ENCODE data around the gene LY86. TPM values are rescaled to one million over a fixed set of nuclear protein-coding genes. Genes with fewer than 3 reads are reported as not detected.

The LY86 gene
- total and polyA plus RNA-seq, 2 donors (not counting 3 experiments of a cell fraction or from before 2014, with no cell fraction given), result not detected

- ChIA-PET POLR2A (no interaction called here), CTCF (no interaction called here)
- DNase-seq (ENCODE audit: low read depth, low spot score) (no peak), FAIRE-seq (no peak)
- Histone ChIP-seq H3K4me1 (ENCODE audit: control insufficient read depth, extremely low read depth, insufficient read depth, low read length) (peaks cover 18% of the 10 kb centered on the region), H3K9me1 (replicated peaks; ENCODE audit: control insufficient read depth, extremely low read depth, insufficient read depth, low read length) (no peaks in the 10 kb centered on the region), H3K27me3 (ENCODE audit: control insufficient read depth in 2 of 2, insufficient read depth in 2 of 2, low read length in 2 of 2) (no peaks in the 10 kb centered on the region), H4K20me1 (replicated peaks; ENCODE audit: control insufficient read depth, extremely low read depth, insufficient read depth, low read length) (no peaks in the 10 kb centered on the region), H3K79me2 (ENCODE audit: control insufficient read depth, insufficient read depth, low read length) (no peaks in the 10 kb centered on the region), H3K36me3 (ENCODE audit: control insufficient read depth in 2 of 2, extremely low read depth in 1 of 2, insufficient read depth in 2 of 2, low read length in 2 of 2) (no peaks in the 10 kb centered on the region), H3K4me3 (replicated peaks in 1 of 3; ENCODE audit: insufficient read depth in 1 of 3, low read depth in 1 of 3, low read length in 3 of 3) (no peak overlapping the region), H2AFZ (ENCODE audit: low read depth, low read length) (no peak overlapping the region), H3K27ac (ENCODE audit: insufficient read depth, low read depth, low read length) (no peak overlapping the region), H3K9me3 (replicated peaks; ENCODE audit: control insufficient read depth, insufficient read depth, low read length) (no peaks in the 10 kb centered on the region), H3K9ac (replicated peaks; ENCODE audit: extremely low read depth, insufficient read depth, low read length) (no peak overlapping the region), H3K4me2 (ENCODE audit: insufficient read depth, low read length) (no peak overlapping the region)
- intact Hi-C loops (cut with micrococcal nuclease) (loop anchor here (5.0 kb wide), 1 partner anchor 101 kb away; no protein-coding TSS in a partner anchor), dilution Hi-C loops (cut with MboI; ENCODE audit: extremely low pct_ligation_motif_present, low sequenced_read_pairs) (no loop called here)
- no TSS peak for BruUV-seq (replicated peaks)
- TF ChIP-seq GATA2 (IDR thresholded peaks at IDR 0.05; ENCODE audit: insufficient read depth, insufficient read length, low read depth, low read length) (no peak), MAX (IDR thresholded peaks at IDR 0.05; ENCODE audit: insufficient read depth, insufficient read length) (no peak), EZH2 (IDR thresholded peaks at IDR 0.05; ENCODE audit: borderline replicate concordance, low read depth, low read length, severe bottlenecking) (no peak), POLR2A (IDR thresholded peaks at IDR 0.05; ENCODE audit: low read depth, low read length) (no peak), FOS (IDR thresholded peaks at IDR 0.05; ENCODE audit: borderline replicate concordance, insufficient read depth, low read length) (no peak), JUN (IDR thresholded peaks at IDR 0.05; ENCODE audit: borderline replicate concordance, insufficient read depth, insufficient read length, low read depth) (no peak), CTCF (IDR thresholded peaks at IDR 0.05; ENCODE audit: extremely low read depth in 1 of 2, insufficient read depth in 1 of 2, low read depth in 1 of 2, low read length in 2 of 2) (no peak), MYC (IDR thresholded peaks at IDR 0.05; ENCODE audit: low read depth, low read length) (no peak), POLR2AphosphoS5 (IDR thresholded peaks at IDR 0.05; ENCODE audit: insufficient read depth, low read depth, low read length) (no peak)
Measured at GRCh38 chr6:6657820-6658217, 69.3 kb downstream of the LY86 start.
